Measurements from ENCODE around the gene CCSER2.
"Not testable (repeated sequence)": the region's sequence is repeated elsewhere in the genome, so short reads cannot be mapped to it uniquely, and the experiment has no call there.

The CCSER2 gene

GRCh38 chr10:84340632-84341537 lies 12.5 kb downstream of the CCSER2 start:
- no peak for DNase-seq (ENCODE audit: low read depth, low spot score)
- H3K4me3 ChIP-seq (ENCODE audit: low read length): no peak overlapping the region

- DNase-seq (ENCODE audit: low read depth, low spot score): no peak
- H3K4me3 ChIP-seq (ENCODE audit: low read length): no peak overlapping the region
Measured at GRCh38 chr10:84341538-84341856, 13.1 kb downstream of the CCSER2 start.

GRCh38 chr10:84341983-84342382 lies 13.6 kb downstream of the CCSER2 start:
- no peak overlapping the region for H3K4me3 ChIP-seq (ENCODE audit: low read length)
- no peak for DNase-seq (ENCODE audit: low read depth, low spot score)

DNA sequence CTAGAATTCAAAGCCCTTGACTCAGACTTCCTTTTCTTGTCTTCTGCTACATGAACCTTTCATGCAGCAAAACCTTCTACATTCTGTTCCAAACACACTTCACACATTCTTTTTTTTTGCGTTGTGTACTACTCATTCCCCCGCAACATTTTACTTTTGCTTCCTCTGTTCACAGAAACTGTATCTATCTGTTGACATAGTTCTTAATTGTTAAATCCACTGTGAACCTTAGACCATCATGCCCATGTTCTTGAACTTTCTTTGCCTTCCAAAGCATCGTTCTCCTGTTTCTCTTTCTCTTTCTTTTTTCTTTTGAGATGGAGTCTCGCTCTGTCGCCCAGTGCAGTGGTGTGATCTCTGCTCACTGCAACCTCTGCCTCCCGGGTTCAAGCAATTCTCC lies 14.2 kb downstream of the CCSER2 start:
- H3K4me3 ChIP-seq (ENCODE audit: low read length): no peak overlapping the region
- DNase-seq (ENCODE audit: low read depth, low spot score): no peak

- DNase-seq (ENCODE audit: low read depth, low spot score): no peak
- H3K4me3 ChIP-seq (ENCODE audit: low read length): no peak overlapping the region
Measured at GRCh38 chr10:84343831-84344230, 15.4 kb downstream of the CCSER2 start.

DNA sequence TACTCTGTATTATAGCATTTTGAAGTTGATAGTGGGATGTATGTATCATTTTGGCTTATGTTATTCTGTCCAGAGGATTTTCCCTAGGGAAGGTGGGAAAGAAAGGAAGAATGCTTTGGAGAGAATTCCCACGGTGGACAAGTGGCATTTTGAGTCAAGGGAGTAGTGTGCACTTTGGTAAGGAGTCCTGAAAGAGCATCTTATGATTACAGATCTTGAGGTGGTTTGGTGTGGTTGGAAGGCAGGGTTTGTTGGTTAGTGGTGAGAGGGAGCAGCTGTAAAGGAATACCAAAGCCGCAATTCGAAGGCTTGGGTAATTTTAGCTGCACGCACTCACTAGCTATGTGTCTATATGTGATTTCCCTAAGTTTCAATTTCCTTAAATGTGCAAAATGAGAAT lies 16.1 kb downstream of the CCSER2 start:
- no peak overlapping the region for H3K4me3 ChIP-seq (ENCODE audit: low read length)
- peak; percentile 60 for DNase-seq (ENCODE audit: low read depth, low spot score)

GRCh38 chr10:84347575-84348002 lies 19.2 kb downstream of the CCSER2 start:
- H3K4me3 ChIP-seq (ENCODE audit: low read length); DNase-seq (ENCODE audit: low read depth, low spot score): not testable (repeated sequence)

GRCh38 chr10:84348447-84348846 lies 20.1 kb downstream of the CCSER2 start:
- no peak overlapping the region for H3K4me3 ChIP-seq (ENCODE audit: low read length)
- no peak for DNase-seq (ENCODE audit: low read depth, low spot score)

- DNase-seq (ENCODE audit: low read depth, low spot score): no peak
- H3K4me3 ChIP-seq (ENCODE audit: low read length): no peak overlapping the region
Measured at GRCh38 chr10:84348860-84349259, 20.5 kb downstream of the CCSER2 start.

DNA sequence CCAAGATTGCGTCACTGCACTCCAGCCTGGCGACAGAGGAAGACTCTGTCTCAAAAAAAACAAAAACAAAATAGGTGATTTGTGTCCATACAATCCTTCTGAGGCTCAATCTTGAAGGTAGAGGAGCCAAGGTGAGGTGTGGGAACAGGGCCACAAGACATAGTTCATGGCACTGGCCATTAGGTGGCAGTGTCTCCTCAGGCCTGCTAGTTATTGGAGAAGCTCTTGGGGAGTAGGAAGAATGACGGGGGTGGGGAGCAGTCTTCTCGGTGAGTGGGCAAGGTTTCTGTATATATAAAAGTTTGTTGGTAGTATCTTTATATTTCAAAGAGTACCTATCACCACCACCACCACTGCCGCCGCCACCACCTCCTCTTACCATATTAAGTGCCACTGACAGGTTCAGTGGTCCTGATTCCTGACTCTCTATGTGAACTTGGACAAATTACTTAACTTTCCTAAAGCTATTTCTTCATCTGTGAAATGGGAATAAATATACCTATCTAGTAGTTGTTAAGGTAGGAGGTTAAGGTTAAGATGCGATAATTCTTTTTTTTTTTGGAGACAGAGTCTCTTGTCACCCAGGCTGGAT lies 24.0 kb downstream of the CCSER2 start:
- DNase-seq (ENCODE audit: low read depth, low spot score): peak; percentile 57
- no peak overlapping the region for H3K4me3 ChIP-seq (ENCODE audit: low read length)

GRCh38 chr10:84353052-84353803 lies 24.8 kb downstream of the CCSER2 start:
- no peak for DNase-seq (ENCODE audit: low read depth, low spot score)
- no peak overlapping the region for H3K4me3 ChIP-seq (ENCODE audit: low read length)

DNA sequence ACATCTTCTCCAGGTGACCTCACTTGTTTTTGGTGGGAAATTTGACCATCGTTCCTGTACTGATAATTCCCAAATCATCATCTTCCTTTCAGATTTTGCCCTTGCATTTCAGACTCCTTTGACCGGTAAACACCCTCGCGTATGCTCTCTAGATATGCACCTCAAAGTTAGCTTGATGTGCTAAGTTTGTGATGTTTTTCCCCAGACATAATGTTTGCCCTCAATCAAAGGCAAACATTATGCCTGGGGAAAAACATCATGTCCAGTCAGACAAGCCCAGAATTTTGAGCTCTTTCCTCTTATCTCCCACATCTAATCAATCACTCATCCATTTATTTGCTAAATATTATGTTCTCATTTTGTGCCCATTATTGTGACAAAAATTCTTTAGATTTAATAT lies 26.2 kb downstream of the CCSER2 start:
- DNase-seq (ENCODE audit: low read depth, low spot score): no peak
- no peak overlapping the region for H3K4me3 ChIP-seq (ENCODE audit: low read length)

DNA sequence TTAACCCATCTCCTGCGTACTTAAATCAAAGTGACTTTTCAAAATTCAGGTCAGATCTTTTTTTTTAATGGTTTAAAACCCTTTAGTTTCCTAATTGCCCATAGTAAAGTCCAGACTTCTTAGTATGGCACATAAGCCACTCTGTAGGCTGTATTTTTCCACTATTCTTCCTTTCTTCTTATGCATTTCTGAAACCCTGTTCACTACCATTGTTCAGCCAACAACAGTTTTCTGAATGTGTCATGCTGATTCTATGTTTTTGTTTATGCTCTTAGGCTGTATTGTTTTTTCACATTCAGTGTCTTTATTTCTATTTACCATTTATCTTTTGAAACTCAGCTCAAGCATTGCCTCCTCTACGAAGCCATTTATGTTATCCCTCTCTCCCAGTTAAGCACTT lies 26.7 kb downstream of the CCSER2 start:
- H3K4me3 ChIP-seq (ENCODE audit: low read length): no peak overlapping the region
- no peak for DNase-seq (ENCODE audit: low read depth, low spot score)

DNA sequence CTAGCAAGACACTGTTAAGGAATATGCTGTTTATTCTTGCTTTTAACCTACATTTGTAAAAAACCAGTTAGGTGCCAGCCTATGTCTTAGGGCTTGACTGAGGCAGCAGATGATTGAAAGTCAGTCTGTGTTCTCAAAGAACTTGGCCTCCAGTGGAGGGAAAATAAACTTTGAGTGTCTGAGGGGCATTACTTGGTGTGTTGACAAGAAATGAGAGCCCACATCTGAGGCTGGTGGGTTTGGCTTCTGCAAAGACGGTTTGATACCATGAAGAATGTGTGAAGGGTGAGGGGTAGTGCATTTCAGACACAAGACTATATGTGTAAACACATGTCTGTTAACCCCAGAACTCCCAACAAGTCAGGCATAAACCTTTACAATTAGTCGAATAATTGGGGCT lies 28.5 kb downstream of the CCSER2 start:
- H3K4me3 ChIP-seq (ENCODE audit: low read length): no peak overlapping the region
- DNase-seq (ENCODE audit: low read depth, low spot score): peak; percentile 91

DNA sequence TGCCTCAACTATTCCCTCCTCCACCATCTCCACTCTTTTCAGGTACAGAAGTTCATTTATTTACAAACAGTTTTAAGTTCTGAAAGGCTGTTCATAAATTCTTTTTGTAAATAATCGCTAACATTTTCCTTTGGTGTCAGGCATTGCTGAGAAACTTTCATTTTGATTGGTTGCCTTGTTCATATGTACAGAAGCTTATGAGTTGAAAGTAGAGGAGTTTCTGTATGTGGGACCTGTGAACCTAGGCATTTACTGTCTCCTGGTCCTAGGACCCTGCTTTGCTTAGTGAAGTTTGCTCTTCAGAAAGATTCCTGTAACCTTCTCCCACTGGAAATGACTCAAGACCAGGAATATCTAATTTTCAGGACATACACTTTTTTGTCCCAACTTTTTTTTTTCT lies 30.4 kb downstream of the CCSER2 start:
- no peak overlapping the region for H3K4me3 ChIP-seq (ENCODE audit: low read length)
- no peak for DNase-seq (ENCODE audit: low read depth, low spot score)

- H3K4me3 ChIP-seq (ENCODE audit: low read length): no peak overlapping the region
- DNase-seq (ENCODE audit: low read depth, low spot score): no peak
Measured at GRCh38 chr10:84360637-84361365, 32.4 kb downstream of the CCSER2 start.

DNA sequence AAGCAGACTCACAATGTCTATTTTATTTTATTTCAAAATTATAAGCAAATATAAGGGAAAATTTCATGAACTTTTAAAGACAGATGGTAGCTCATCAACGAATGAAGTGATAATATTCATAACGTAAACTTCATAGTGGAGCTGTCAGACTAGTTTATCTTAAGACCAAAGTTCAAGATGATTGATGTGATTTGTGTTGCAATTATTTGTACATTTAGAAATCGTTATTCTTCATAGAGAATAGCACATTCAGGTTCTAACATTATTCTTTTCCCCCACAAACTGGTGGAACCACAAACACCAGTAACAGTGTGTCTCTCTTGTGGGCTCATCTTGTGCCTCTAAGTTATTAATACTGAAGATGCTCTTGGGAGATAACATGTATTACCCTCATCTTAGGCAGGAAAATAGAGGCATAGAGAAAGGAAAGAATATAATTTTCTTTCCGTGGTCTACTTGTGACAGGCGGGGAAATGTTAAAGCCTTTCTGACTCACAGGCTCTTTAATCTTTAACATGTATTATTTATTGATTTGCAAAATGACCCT lies 37.0 kb downstream of the CCSER2 start:
- peak; percentile 23 for DNase-seq (ENCODE audit: low read depth, low spot score)
- no peak overlapping the region for H3K4me3 ChIP-seq (ENCODE audit: low read length)

- DNase-seq (ENCODE audit: low read depth, low spot score): no peak
Measured at GRCh38 chr10:84366041-84366440, 37.7 kb downstream of the CCSER2 start.

GRCh38 chr10:84367256-84367655 lies 38.9 kb downstream of the CCSER2 start:
- no peak overlapping the region for H3K4me3 ChIP-seq (ENCODE audit: low read length)

More at GRCh38 chr10:84366041-84366440, 37.7 kb downstream of the CCSER2 start:
- no peak overlapping the region for H3K4me3 ChIP-seq (ENCODE audit: low read length)

More at GRCh38 chr10:84367256-84367655, 38.9 kb downstream of the CCSER2 start:
- DNase-seq (ENCODE audit: low read depth, low spot score): no peak
